K562 (cell line): ENCODE measurements around the gene NFRKB. TPM values are rescaled to one million over a fixed set of nuclear protein-coding genes. Genes with fewer than 3 reads are reported as not detected.

Experiments
- BACH1 ChIP-seq: fragments of 200-800 bp; sonication (Bioruptor generic); IDR thresholded peaks from 2 replicates; pipeline ENCODE4 v1.6.1; 2016; ENCODE audit warnings: missing genetic modification characterization, missing compliant biosample characterization
- BCL6 ChIP-seq: fragments of 250-450 bp; sonication (Bioruptor Pico); IDR thresholded peaks from 2 replicates; pipeline ENCODE4 v1.4.0; 2020
- BRD4 ChIP-seq: fragments of 200-600 bp; sonication (generic); IDR thresholded peaks from 2 replicates; pipeline ENCODE4 v1.6.1; 2017; ENCODE audit warnings: inconsistent platforms
- CHD7 ChIP-seq: fragments of 200-600 bp; sonication (generic); IDR thresholded peaks from one replicate; pipeline ENCODE4 v1.6.1; 2012; ENCODE audit warnings: mild to moderate bottlenecking, low read depth, low read length, inconsistent platforms
- FOXK1 ChIP-seq: sonication (generic); formaldehyde crosslinking; IDR thresholded peaks from 2 replicates; pipeline ENCODE4 v1.8.0; 2022; ENCODE audit warnings: missing genetic modification reagents, mild to moderate bottlenecking, borderline replicate concordance
- FUS ChIP-seq: fragments of 200-400 bp; formaldehyde crosslinking; optimal IDR thresholded peaks from 2 replicates; pipeline ENCODE3; 2017; ENCODE audit warnings: low read depth, low read length
- GABPA ChIP-seq: fragments of 200-800 bp; sonication (Bioruptor generic); conservative IDR thresholded peaks from 2 replicates; pipeline ENCODE4 v1.6.1; 2016; ENCODE audit warnings: low read depth, missing genetic modification characterization, missing compliant biosample characterization
- GTF2E2 ChIP-seq: fragments of 200-800 bp; sonication (Bioruptor generic); IDR thresholded peaks from 2 replicates; pipeline ENCODE4 v1.6.1; 2016; ENCODE audit warnings: missing genetic modification characterization, missing compliant biosample characterization
- NFXL1 ChIP-seq: fragments of 450-650 bp; formaldehyde crosslinking; IDR thresholded peaks from 2 replicates; pipeline ENCODE4 v1.4.0; 2021; ENCODE audit warnings: mild to moderate bottlenecking
- RHOXF2B ChIP-seq: fragments of 250-450 bp; sonication (Bioruptor Pico); conservative IDR thresholded peaks from 2 replicates; pipeline ENCODE4 v1.5.1; 2021
- SMARCB1 ChIP-seq: IDR thresholded peaks from 2 replicates; pipeline ENCODE4 v1.6.1; 2011; ENCODE audit warnings: improper control_type of control experiment, low read depth; ENCODE audit not compliant: insufficient read length
- WHSC1 ChIP-seq: IDR thresholded peaks from one replicate; pipeline ENCODE4 v1.6.1; 2012; ENCODE audit warnings: low read length, control low read depth, inconsistent platforms
- ZBTB33 ChIP-seq: sonication (generic); formaldehyde crosslinking; IDR thresholded peaks from 2 replicates; pipeline ENCODE4 v1.8.1; 2023; ENCODE audit warnings: mild to moderate bottlenecking, missing genetic modification reagents
- ZBTB8A ChIP-seq: fragments of 450-650 bp; IDR thresholded peaks from 2 replicates; pipeline ENCODE4 v1.6.1; 2018; ENCODE audit warnings: mild to moderate bottlenecking, moderate library complexity; ENCODE audit not compliant: partially characterized antibody
- ZNF696 ChIP-seq: fragments of 250-450 bp; sonication (Bioruptor Pico); conservative IDR thresholded peaks from 2 replicates; pipeline ENCODE4 v1.4.0; 2020; ENCODE audit warnings: mild to moderate bottlenecking, moderate library complexity
- polyA plus RNA-seq, 8 experiments: library from polyadenylated mRNA; depleted of rRNA in 4 of 8; stranded (reverse) in 5 of 8; unstranded in 3 of 8; fragments of >200 nt; fragmentation: Nextera tagmentation in 2 of 8; fragmentation: Illumina TruSeq in 1 of 8; extraction: Ambion mirVana in 2 of 8; extraction: Trizol in 1 of 8; gene quantifications; 2 replicates each; pipeline versions ENCODE4 v1.2.1 to v1.2.3, GENCODE V29; 2011 to 2014; ENCODE audit warnings: inconsistent platforms in 1 of 8, missing spikeins in 1 of 8
- total RNA-seq, 7 experiments: library from RNA; depleted of rRNA in 6 of 7; stranded (reverse); fragments of >200 nt in 6 of 7; fragmentation: Illumina TruSeq in 2 of 7; extraction: Trizol in 2 of 7; gene quantifications; 2 replicates each; pipeline versions ENCODE4 v1.2.1 to v1.2.3, GENCODE V29; 2011 to 2021; ENCODE audit warnings: low replicate concordance in 1 of 7

NFRKB gene
- total and polyA plus RNA-seq, 9 of the 15 experiments (the other 6 are each of a cell fraction or from before 2014, with no cell fraction given) = 7.1 to 42.6 (median 23.9) TPM

GRCh38 chr11:129895126-129896041, at the start of gene NFRKB (continued):
- no peak for TF ChIP-seq CHD7
- TF ChIP-seq NFXL1 (CRISPR knock-in tag) = no peak
- no peak for TF ChIP-seq WHSC1
- no peak for TF ChIP-seq ZBTB8A
- TF ChIP-seq GABPA (tag) = peak; percentile 50; the same call in 1 of the 2 replicates
- TF ChIP-seq BACH1 (tag) = no peak
- no peak for TF ChIP-seq ZNF696
- TF ChIP-seq GTF2E2 (tag) = no peak
- TF ChIP-seq ZBTB33 (CRISPR knock-in tag) = no peak
- no peak for TF ChIP-seq FOXK1 (CRISPR knock-in tag)
- TF ChIP-seq FUS = no peak
- TF ChIP-seq SMARCB1 = no peak
- TF ChIP-seq BCL6 = no peak
- no peak for TF ChIP-seq BRD4
- TF ChIP-seq RHOXF2B = no peak
